Ovary (tissue), 9 donors: ENCODE data around the gene AP3B1. TPM values are rescaled to one million over a fixed set of nuclear protein-coding genes. Genes with fewer than 3 reads are reported as not detected.
A peak's percentile ranks its signal among the peaks of the same experiment; 100 is the strongest.

Experiments used
- DNase-seq, 5 donors: peaks; one replicate each; pipeline ENCODE4 v3.0.0-alpha.2; 2019 to 2020
- H3K27ac ChIP-seq, 2 donors: fragments of 200-600 bp; one replicate each; pipeline versions ENCODE4 v1.5.1 to v1.8.0; 2019 to 2022
- H3K27me3 ChIP-seq: fragments of 200-600 bp; one replicate; pipeline ENCODE4 v1.8.0; 2022
- H3K36me3 ChIP-seq: fragments of 200-600 bp; sonication (generic); one replicate; pipeline ENCODE4 v1.5.1; 2019
- H3K4me1 ChIP-seq: one replicate; pipeline ENCODE4 v1.8.1; 2013; ENCODE audit warnings: mild to moderate bottlenecking, moderate library complexity; ENCODE audit not compliant: insufficient read depth
- H3K4me3 ChIP-seq: fragments of 200-600 bp; sonication (generic); one replicate; pipeline ENCODE4 v1.5.1; 2017
- H3K9me3 ChIP-seq, 2 donors: fragments of 200-600 bp in 1 of 2; sonication (generic) in 1 of 2; one replicate each; pipeline versions ENCODE4 v1.5.1 to v1.8.1; 2013 to 2019; ENCODE audit warnings: mild to moderate bottlenecking in 1 of 2, moderate library complexity in 1 of 2
- EP300 ChIP-seq: sonication (generic); formaldehyde crosslinking; IDR thresholded peaks from one replicate; pipeline ENCODE4 v1.6.1; 2017; ENCODE audit warnings: antibody characterized with exemption
- POLR2A ChIP-seq: fragments of 450-650 bp; IDR thresholded peaks from one replicate; pipeline ENCODE4 v1.6.1; 2017; ENCODE audit warnings: antibody characterized with exemption, mild to moderate bottlenecking, moderate library complexity
- WGBS, 3 donors: extraction: QIAGEN DNeasy Blood & Tissue Kit in 1 of 3; methylation state at CpG; one replicate each; pipeline versions ENCODE4 v1.1.5 to v1.1.7; 2013 to 2017; 5-methylcytosine and 5-hydroxymethylcytosine counted together
- intact Hi-C, 4 donors: fragments of 100-400 bp; cut with DNase I; formaldehyde crosslinking; loops; one replicate each; pipeline versions ENCODE4 v1.11.0 to v1.15.1; 2022 to 2023
- polyA plus RNA-seq, 2 donors: library from polyadenylated mRNA; stranded (reverse); fragments of 200-250 nt in 1 of 2; fragments of 350-450 nt in 1 of 2; fragmentation: Illumina TruSeq in 1 of 2; extraction: RNeasy Lipid Tissue Mini Kit (QIAGEN cat#74804) in 1 of 2; gene quantifications; one replicate each; pipeline ENCODE4 v1.2.3, GENCODE V29; 2013 to 2014
- total RNA-seq, 7 donors: library from RNA; depleted of rRNA in 2 of 7; stranded (reverse); fragments of >200 nt in 2 of 7; fragmentation: NEBNext Ultra II Directional in 3 of 7; extraction: Animal tissue kit (Norgen Biotek cat#: 25700) in 3 of 7; gene quantifications; one replicate each; pipeline versions ENCODE4 v1.1.0 to v1.2.4, GENCODE V29; 2016 to 2023
- TF ChIP-seq, protein P1 (sequence below), 3 donors: fragments of 450-650 bp in 2 of 3; fragments of 200-600 bp in 1 of 3; IDR thresholded peaks; one replicate each; pipeline versions ENCODE4 v1.5.1 to v1.8.0; 2016 to 2022; ENCODE audit warnings: antibody characterized with exemption in 3 of 3, mild to moderate bottlenecking in 1 of 3
- donor health status: DM: no; HTN: no; CAD: no; lungs with moderate emphysema.
- donor health status: DM: no; HTN: no; CAD: no.
- donor health status: Bipolar disorder and iron deficiency.
- donor health status: DM: yes; HTN: yes; CAD: no.
- donor health status: DM: no; HTN: no; CAD: no.
- donor health status: DM: yes; HTN: yes; CAD: no.

The AP3B1 gene
- total and polyA plus RNA-seq, 9 donors, result 14.5 to 38.8 (median 28.5) TPM

DNA sequence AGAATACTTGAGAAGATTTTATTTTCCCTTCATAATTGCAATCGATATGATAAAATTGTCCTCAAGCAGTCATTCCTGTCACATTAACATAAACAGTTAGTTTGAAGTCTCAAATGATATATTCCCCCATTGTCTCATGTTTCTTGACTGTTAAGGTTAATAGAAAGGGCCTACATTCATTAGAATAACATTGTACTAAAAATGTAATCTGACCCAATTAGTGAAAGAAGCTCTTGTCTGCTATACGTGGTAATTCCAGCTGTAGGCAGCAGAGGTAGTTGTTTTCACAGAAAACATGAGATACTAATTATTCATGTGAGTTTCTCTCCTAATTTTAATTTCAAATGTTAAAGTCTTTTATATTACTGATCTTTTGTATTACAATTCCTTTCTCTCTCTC is 25.9 kb upstream of the AP3B1 start:
- Histone ChIP-seq H3K27me3 (no peaks in the 10 kb centered on the region), H3K4me3 (no peak overlapping the region), H3K36me3 (no peaks in the 10 kb centered on the region), H3K27ac (no peak overlapping the region), H3K9me3 (no peaks in the 10 kb centered on the region), H3K4me1 (no peaks in the 10 kb centered on the region)
- no peak for TF ChIP-seq EP300
- TF ChIP-seq, protein P1, sequence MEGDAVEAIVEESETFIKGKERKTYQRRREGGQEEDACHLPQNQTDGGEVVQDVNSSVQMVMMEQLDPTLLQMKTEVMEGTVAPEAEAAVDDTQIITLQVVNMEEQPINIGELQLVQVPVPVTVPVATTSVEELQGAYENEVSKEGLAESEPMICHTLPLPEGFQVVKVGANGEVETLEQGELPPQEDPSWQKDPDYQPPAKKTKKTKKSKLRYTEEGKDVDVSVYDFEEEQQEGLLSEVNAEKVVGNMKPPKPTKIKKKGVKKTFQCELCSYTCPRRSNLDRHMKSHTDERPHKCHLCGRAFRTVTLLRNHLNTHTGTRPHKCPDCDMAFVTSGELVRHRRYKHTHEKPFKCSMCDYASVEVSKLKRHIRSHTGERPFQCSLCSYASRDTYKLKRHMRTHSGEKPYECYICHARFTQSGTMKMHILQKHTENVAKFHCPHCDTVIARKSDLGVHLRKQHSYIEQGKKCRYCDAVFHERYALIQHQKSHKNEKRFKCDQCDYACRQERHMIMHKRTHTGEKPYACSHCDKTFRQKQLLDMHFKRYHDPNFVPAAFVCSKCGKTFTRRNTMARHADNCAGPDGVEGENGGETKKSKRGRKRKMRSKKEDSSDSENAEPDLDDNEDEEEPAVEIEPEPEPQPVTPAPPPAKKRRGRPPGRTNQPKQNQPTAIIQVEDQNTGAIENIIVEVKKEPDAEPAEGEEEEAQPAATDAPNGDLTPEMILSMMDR (IDR thresholded peaks at IDR 0.05), result peak in 2 of 3 donors; percentile 21 to 34
- no peak for TF ChIP-seq POLR2A
- WGBS, 3 donors, result 39 to 45% (median 39%) methylated on average over 2 of the region's 2 CpGs
- intact Hi-C loops, result no loop called here
- DNase-seq, result no peak

DNA sequence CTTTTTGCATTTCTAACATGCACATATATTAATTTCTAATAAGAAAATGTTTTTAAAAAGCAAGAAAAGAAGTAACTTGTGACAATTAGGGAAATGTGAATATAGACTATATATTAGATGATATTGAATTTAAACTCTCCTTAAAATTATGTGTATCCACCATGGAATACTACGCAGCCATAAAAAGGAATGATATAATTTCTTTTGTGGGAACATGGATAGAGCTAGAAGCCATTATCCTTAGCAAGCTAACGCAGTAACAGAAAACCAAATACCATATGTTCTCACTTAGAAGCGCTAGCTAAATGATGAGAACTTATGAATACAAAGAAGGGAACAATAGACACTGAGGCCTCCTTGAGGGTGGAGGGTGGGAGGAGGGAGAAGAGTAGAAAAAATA is 23.8 kb upstream of the AP3B1 start:
- TF ChIP-seq, protein P1 (IDR thresholded peaks at IDR 0.05), result no peak
- TF ChIP-seq EP300, result no peak
- TF ChIP-seq POLR2A, result no peak

DNA sequence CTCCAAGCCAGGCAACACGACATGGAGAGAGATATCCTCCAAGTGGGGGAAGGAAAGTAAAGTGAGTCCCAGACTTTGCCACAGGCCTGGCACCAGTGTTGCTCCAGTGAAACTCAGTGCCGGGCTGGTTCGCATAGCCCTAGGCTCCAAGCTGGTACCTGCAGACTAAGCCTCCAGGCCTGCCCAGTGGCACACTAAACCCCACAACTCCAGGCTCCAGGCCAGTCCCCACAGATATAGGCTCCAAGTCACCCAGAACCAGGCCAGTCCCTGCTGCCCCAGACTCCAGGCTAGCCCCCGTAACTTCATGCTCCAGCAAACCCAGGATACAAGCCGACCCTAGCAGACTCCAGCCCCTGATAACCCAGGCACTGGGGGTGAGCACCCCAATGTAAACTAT is 23.0 kb upstream of the AP3B1 start:
- 82 to 95% (median 88%) methylated on average over 5 of the region's 5 CpGs for WGBS, 3 donors
- Histone ChIP-seq H3K4me1 (no peaks in the 10 kb centered on the region), H3K27me3 (no peaks in the 10 kb centered on the region), H3K36me3 (no peaks in the 10 kb centered on the region), H3K27ac (no peak overlapping the region), H3K9me3 (no peaks in the 10 kb centered on the region), H3K4me3 (no peak overlapping the region)
- TF ChIP-seq EP300 (no peak), POLR2A (no peak)
- TF ChIP-seq, protein P1 (IDR thresholded peaks at IDR 0.05), result no peak
- DNase-seq, result no peak
- intact Hi-C loops, result no loop called here

More for the DNA sequence above, 23.8 kb upstream of the AP3B1 start:
- Histone ChIP-seq H3K27me3 (no peaks in the 10 kb centered on the region), H3K4me1 (no peaks in the 10 kb centered on the region), H3K27ac (no peak overlapping the region), H3K9me3 (no peaks in the 10 kb centered on the region), H3K4me3 (no peak overlapping the region), H3K36me3 (no peaks in the 10 kb centered on the region)
- DNase-seq, result no peak
- 96 to 98% (median 97%) methylated on average over 3 of the region's 3 CpGs for WGBS, 3 donors
- intact Hi-C loops, result no loop called here

DNA sequence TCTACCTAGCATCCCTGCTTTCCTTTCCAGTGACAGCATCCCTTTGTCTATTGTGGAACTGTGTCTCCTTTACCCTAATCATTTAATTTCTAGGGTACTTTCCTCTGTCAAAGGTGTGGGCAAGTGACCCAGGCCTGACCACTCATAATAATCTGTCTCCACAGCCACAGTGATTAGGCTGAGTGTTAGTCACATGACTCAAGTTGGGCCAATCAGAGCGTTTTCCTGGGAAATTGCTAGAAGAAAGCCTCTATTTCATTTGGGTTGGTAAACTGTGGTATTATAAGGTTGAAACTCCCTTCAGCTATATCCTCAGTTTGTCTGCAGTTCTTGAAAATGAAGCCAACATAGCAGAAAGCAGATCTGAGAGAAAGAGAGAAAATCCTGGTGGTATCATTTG is 14.2 kb upstream of the AP3B1 start:
- DNase-seq, result no peak
- Histone ChIP-seq H3K27ac (no peak overlapping the region), H3K4me3 (no peak overlapping the region), H3K36me3 (no peaks in the 10 kb centered on the region), H3K9me3 (no peaks in the 10 kb centered on the region), H3K27me3 (no peaks in the 10 kb centered on the region), H3K4me1 (no peaks in the 10 kb centered on the region)
- TF ChIP-seq POLR2A (no peak), EP300 (no peak)
- TF ChIP-seq, protein P1 (IDR thresholded peaks at IDR 0.05), result no peak
- WGBS, 3 donors, result 86 to 95% (median 93%) methylated on average over 1 of the region's 1 CpG
- intact Hi-C loops, result no loop called here
